Activated T-helper 1 cell treated with anti-CD3 and anti-CD28 coated beads, Interleukin-2, amount 50 U/mL, for 16 hours (primary cell): Measurements from ENCODE around the gene GREB1L.
"Not testable (repeated sequence)": the region's sequence is repeated elsewhere in the genome, so short reads cannot be mapped to it uniquely, and the experiment has no call there.

Experiments
- DNase-seq, 2 donors: peaks; one replicate each; pipeline ENCODE4 v3.0.0-alpha.2; 2020; ENCODE audit warnings: low read depth in 1 of 2, low spot score in 1 of 2

Gene GREB1L

DNA sequence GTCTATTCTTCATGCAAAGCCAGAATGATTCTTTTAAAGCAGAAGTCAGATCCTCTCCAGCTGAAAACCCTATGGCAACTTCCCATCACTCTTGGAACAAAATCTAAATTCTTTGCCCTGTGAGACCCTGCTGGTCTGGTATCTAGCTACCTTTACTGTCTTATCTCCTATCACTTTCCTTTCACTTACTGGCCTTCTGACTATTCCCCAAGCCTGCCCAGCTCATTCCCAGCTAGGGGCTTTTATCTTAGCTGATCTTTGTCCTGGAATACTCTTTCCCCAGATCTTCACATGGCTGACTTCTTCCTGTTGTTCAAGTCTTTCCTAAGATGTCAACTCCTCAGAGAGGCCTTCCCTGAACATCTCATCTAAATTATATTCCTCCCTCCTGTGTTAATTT is 63.6 kb downstream of the GREB1L start:
- DNase-seq: no peak

DNA sequence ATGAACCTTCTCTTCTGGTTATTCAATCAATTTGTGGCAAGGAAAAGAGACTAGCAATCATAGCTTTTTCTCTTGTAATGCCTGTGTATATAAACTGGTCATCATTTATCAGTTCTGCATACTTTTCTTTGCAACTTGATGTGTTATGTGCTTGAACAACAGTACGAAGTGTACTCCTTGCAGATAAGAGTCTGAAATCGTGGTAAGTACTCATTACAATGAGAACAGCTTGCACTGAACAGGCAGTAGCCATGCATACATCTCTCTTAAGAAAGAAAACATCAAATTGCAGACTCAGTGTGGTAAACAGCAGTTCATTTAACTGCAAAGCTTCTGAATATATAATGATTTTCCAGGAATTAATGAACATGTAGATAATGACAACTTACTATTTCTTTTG is 64.3 kb downstream of the GREB1L start:
- no peak for DNase-seq

- no peak for DNase-seq
Observed at GRCh38 chr18:21307578-21307977, 65.5 kb downstream of the GREB1L start.

DNA sequence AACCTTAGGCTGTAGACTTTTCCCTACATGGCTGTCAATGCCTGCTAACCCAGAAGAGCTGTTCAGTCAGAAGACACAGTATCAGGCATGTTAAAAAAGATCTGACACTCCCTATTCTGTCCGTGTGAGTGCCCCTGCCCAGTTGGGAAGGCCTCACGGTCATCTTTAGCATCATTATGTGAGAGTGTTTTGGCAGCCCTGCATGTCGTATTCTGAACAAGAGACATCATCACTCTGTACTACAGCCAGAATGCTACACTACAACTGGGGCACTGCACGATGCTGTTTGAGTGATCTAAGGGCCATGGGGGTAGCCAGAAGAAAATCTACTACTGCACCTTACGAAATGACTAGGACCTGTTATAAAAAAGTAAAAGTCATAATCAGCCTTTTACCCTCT is 67.2 kb downstream of the GREB1L start:
- DNase-seq: no peak

DNA sequence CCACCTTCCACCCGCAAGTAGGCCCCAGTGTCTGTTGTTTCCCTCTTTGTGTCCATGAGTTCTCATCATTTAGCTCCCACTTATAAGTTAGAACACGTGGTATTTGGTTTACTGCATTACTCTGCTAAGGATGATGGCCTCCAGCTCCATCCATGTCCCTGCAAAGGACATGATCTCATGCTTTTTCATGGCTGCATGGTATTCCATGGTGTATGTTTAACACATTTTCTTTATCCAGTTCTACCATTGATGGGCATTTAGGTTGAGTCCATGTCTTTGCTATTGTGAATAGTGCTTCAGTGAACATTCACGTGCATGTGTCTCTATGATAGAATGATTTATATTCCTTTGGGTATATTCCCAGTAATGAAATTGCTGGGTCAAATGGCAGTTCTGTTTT is 69.9 kb downstream of the GREB1L start:
- not testable (repeated sequence) for DNase-seq

DNA sequence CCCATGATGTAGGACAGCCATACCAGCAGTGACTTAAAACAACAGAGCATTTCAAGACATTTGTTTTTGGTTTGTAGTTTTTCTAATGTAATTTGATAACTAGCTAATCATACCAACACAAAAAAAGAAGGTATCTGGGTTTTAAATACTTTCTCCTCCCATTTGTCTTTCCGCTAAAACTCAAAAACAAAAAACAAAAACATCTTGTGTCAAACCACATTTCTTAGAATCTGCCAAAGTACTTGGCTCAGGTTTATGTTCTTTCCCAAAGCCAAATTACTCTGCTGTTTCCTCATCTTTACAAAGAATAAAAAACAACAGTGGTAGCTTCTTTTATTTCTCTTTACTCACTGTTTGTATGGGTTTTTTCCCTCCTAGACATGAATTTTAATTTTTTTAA is 71.5 kb downstream of the GREB1L start:
- DNase-seq: no peak

DNA sequence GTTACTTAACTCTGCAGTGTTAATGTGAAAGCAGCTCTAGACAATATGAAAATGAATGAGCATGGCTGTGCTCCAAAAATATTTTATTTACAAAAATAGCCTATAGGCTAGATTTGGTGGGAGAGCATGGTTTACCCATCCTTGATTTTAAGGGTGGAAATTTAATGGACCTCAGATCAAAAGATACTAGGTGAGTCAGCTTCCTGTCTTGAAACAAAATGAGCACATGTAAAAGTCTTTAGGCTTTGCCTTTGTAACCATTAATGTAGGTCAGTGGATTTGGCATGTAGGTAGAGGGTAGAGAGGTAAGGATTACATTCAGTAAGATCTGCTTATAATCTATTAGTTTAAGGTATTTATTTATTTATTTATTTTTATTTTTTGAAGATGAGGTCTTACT is 72.7 kb downstream of the GREB1L start:
- DNase-seq: no peak

- not testable (repeated sequence) for DNase-seq
Observed at GRCh38 chr18:21315126-21315525, 73.1 kb downstream of the GREB1L start.

- DNase-seq: no peak
Observed at GRCh38 chr18:21315741-21316197, 73.7 kb downstream of the GREB1L start.

- DNase-seq: no peak
Observed at GRCh38 chr18:21316296-21316695, 74.3 kb downstream of the GREB1L start.

DNA sequence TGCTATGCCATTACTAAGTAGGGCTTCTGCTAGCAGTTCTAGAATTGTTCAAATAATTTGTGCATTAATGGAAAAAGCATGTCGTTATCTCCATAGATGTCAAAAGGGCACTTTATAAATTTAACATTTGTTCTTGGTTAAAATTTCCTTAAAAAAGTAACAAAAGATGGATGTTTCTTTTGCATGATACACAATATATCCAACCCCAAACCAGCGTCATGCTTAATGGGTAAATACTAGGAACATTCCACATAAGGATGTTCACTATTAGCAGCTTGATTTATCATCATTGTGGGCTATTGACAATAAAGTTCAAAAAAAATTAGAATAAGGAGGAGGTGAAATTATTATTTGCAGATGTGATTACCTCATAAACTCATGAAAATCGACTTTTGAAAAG is 79.7 kb downstream of the GREB1L start:
- no peak for DNase-seq

- no peak for DNase-seq
Observed at GRCh38 chr18:21327101-21327500, 85.1 kb downstream of the GREB1L start.

DNA sequence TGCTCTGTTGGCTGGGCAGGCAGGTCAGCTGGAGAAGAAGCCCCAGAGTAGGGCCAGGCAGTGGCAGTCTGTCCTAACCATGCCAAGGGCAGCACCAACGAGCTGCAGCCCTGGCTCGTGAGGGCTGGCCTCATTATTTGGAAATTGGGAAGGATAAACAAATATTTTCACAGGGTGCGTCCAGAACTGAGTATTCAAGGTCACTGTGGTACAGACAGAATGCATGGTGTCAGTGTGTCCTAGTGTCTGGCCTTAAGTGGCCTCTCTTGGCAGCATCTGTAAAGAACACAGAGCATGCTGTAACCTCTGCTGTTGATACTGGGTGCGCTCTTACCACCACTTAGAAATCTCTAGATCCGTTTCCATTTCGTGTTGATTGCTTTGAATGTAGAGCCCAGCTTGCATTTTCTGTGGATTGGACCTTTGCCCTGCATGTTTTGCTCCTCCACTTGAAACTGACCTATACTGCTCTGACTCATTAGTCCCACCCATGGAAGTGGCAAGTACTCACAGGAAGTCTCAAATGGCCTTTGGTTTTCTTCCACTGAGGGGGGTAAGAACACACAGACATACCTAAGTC is 88.2 kb downstream of the GREB1L start:
- no peak for DNase-seq

DNA sequence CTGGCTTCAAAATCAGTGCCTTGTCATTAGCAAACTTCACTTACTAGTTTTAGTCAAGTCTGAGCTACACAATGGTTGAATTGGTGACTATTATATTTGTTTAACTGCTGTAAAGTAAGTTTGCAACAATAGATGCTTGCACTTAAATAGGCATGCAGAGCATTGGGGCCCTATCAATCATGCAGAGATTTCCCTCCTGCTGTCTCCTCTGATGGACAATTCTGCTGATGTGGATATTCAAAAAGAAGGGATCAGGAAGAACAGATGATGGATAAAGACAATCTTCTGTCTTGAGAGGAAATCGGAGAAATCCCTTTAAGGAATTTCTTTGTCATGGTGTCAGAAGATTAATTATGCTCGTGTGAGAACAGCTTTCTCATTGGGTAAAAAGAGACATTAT is 89.0 kb downstream of the GREB1L start:
- no peak for DNase-seq

DNA sequence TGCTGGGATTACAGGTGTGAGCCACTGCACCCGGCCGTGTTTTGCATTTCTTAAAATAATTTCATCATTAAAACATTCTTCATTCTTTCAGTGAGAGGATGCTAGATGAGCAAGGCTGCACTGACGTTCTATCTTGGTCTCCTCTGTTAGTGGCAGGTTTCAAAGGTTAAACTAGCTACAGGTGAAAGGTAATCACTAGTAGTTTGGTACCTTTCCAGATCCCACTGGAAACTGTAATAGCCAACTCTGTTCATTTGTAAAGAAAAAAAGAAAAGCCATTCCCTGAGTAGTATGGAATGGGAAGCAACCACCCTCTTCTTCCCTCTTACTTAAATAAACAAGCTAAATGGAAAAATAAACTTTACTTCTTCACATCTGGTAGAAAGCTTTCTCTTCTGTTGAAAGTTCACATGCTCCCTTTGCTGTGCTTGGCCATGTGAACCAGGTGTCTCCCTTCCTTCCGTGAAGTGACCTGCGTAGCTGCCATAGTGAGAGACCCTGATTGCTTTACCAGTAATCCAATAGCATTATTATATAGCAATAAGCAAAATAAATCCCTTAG is 94.0 kb downstream of the GREB1L start:
- DNase-seq: no peak

DNA sequence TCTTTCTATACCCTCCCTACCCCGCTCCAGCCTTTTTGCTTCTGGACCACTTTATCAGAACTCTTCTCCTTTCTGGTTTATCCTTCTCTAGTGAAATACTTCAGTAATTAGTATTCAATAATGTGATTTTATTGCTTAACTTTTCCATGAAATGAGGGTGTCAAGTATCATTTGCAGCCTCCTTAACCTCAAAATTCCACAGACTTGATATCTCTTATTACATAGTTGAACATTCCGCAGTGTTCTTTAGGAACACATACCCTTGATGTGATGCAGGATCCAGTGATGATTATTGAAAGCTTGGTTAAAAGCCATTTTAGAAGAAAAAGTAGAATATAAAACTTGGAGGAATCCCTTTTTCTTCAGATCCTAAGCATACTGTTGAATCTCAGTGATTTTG is 94.8 kb downstream of the GREB1L start:
- no peak for DNase-seq

- no peak for DNase-seq
Observed at GRCh38 chr18:21341141-21341540, 99.1 kb downstream of the GREB1L start.

- DNase-seq: no peak
Observed at GRCh38 chr18:21342372-21342771, 100.3 kb downstream of the GREB1L start.

- no peak for DNase-seq
Observed at GRCh38 chr18:21344860-21345259, 102.8 kb downstream of the GREB1L start.

GRCh38 chr18:21345840-21346239 is 103.8 kb downstream of the GREB1L start:
- DNase-seq: no peak

- no peak for DNase-seq
Observed at GRCh38 chr18:21359746-21360145, 117.7 kb downstream of the GREB1L start.

DNA sequence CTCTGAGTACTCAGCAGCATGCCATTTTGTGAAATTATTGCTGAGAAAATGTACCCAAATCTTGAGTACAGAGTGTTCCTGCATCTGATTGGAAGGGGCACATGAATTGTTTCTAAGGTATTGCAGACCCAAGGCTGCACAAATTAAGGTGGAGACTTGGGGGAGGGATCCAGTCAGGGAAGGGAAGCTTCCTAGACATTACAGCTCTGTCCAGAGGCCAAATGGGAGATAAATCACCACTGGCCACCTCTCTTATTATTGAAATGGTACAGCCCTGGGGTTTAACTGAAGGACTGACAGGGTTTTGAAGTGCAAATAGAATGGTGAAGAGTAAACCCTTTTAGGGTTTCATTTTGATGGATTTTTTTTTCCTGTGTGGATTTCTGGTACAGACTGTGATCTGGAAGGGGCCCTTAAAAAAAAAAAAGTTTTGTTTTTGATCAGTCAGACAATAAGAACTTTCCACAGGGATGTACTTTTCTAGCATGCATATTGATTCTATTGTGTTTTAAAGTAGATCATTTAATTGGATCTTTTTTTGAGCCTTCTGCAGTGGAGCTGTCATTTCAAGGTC is 119.4 kb downstream of the GREB1L start:
- DNase-seq: no peak

GRCh38 chr18:21362831-21363230 is 120.8 kb downstream of the GREB1L start:
- DNase-seq: no peak
